EH (cell line): Measurements from ENCODE around the gene PLEKHD1.
"Not testable (repeated sequence)": the region's sequence is repeated elsewhere in the genome, so short reads cannot be mapped to it uniquely, and the experiment has no call there.

Experiments used
- DNase-seq: peaks from one replicate; pipeline ENCODE4 v3.0.0-alpha.2; 2015; ENCODE audit warnings: low read depth

The PLEKHD1 gene

DNA sequence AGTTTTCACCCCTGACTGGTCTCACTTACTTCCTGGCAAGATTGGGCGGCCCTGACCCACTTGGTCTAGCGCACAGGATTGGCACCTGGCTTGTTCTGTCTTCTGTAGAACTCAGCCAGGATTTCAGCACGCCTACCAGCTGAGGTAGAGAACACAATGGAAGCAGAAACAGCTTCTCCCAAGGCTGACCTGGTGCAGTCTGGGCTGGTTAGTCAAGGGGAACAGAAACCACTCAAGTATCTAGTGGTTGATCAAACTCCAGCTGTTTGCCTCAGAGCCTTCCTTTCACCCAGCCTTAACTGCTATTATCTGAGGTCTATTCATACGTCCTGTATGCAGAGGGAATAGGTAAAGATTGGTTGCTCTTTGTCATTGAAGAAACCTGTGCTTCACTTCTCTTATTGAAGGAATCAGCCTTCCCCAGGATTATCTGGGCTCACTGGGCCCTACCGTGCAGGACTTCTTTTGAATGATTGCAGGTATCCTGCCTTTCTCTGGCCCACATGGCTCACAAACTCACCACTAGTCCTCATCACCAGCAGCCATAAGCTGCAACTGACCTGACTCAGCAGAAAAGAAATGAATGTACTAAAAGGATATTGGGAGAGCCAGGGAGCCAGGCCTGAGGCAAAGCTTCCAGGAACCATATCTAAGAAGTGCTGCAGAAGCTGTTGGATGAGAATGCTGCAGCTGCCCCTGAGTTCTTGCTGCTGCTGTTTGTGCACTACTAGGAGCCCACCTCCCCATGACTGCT lies 2.5 kb upstream of the PLEKHD1 start:
- DNase-seq: no peak

DNA sequence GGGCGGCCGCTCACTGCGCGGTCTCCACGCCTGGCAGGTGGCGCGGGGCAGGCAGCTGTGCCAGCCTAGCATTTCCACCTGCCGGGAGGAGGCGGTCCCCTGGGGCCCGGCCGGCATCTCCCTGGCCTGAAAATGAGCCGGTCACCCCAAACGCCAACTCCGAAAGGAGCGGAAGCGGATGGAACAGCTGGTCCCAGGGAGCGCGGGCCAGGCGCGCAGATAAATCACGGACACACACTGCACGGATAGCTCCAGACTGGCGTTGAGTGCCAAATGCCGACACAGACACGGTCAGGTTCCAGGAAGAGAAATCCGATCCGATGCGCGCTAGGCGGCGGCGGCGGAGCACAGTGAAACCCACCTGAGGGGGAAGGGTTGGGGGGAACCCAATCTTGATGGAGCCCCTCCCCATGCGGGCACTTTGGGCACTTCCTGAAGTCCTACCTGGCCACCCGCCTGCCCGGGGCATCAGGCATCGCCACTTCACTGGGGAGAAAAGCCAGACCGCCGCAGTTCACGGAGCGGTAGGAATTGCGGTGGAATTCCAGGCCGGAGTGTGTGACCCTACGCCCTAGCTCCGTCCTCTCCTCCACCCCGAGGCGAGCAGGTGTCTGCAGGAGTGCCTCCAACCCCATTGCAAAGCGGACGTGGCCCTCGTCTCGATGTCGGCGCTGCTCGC lies 624 bp upstream of the PLEKHD1 start:
- peak; percentile 29 for DNase-seq

DNA sequence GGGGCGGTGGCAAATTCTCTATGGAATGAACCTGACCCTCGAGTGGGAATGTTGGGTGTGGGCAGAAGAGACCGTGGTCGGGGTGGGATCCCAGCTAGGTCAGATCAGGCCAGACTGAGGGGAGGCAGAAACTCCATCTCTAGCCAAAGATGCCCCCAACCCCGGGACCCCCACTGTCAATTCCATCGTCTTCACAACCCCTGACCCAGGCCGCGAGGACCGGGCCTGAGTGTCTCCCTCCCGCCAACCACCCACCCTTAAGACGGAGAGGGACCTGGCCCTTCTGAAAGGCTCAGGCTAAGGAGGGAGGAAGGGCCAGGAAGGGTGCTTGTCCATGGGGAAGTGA lies 760 bp downstream of the PLEKHD1 start:
- DNase-seq: no peak

DNA sequence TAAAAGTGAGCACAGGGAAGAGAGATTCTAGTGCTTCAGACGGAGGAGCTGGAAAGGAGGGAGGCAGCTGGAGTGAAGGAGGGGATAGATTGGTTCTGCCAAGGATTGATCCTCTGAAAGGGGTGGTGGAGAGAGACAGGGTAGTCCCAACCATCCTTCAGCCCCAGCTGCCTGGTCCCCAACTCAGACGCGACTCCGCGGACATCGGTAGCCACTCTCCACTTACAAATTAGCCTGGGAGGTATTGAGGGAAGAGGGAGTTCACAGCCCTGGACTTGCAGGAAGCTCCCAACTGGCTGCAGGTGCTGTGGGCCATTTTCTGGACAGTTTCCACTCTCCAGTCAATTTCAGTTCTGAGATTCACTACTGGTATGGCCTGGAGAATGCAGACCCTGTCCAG lies 1.2 kb downstream of the PLEKHD1 start:
- no peak for DNase-seq

DNA sequence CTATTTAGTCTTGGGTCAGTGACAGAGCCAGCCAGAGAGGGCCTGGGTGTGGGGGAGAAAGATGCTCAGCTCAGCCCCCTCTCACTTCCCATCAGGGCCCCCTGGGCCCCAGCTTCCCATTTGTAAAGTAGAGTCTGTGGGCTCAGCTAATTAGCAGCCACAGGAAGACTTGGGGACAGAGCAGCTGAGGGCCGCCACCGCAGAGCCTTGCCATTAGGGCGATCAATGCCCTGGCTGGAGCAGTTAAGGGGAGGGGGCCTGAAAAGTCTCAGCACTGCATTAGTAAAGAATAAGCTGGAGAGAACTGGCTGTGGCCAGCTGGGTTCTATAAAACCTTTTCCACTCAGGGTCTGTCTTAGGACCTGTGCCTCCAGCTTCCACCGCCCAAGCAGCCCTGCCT lies 2.7 kb downstream of the PLEKHD1 start:
- DNase-seq: no peak

DNA sequence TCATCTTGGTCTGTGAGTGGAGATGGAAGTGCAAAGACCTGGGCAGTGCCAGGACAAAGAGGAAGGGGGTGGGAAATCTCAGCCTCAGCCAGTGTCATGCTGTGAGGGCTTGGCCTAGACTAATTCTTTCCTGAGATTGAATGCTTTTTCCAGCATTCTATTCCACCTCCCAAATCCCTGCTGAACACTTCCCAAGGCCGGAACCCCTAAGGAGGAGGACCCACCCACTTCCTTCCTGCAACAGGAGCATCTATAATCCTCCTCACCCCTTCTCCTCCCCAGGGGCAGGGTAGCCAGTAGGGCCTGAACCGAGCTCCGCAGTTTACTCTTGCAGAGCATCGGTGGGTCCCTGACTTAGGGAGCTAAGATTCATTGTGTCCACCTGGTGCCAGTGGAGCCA lies 3.2 kb downstream of the PLEKHD1 start:
- DNase-seq: no peak

DNA sequence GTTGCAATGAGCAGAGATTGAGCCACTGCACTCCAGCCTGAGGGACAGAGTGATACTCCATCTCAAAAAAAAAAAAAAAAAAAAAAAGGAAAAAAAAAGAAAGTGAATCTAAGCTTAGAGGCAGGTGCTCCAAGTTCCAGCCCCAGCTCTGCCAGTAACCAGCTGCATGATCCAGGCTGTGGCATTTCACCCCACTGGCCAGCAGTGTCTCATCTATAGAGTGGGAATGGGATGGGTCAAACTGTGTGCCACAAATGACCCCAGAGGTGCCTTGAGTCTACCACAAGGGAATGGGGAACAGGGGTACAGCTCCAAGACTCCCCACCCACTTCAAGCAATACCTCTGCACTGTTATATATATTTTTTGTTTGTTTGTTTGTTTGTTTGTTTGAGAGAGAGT lies 5.0 kb downstream of the PLEKHD1 start:
- DNase-seq: no peak

DNA sequence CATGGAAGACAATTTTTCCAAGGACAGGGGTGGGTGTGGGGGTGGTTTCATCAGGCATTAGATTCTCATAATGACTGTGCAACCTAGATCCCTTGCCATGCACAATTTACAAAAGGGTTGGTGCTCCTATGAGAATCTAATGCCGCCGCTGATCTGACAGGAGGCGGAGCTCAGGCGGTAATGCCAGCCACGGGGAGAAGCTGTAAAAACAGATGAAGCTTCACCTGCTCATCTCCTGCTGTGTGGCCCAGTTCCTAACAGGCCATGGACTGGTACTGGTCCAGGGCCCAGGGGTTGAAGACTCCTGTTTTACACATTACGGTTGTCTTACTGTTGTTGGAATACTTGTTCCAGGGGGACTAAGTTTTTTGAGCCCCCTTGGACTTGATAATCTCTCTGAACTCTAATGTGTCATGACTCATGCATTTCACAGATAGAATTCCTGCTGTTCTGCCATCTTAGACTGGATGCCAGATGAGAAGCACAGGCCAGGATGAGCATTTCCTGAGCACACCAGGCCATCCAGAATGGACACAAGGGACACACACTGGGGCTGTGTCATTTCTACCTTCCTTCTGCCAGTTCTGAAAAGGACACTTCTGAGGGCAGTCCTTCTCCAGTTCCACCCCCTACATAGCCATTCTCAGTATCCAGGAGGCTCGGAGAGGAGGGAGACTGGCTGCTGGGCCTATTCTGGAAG lies 5.8 kb downstream of the PLEKHD1 start:
- DNase-seq: peak; percentile 16

DNA sequence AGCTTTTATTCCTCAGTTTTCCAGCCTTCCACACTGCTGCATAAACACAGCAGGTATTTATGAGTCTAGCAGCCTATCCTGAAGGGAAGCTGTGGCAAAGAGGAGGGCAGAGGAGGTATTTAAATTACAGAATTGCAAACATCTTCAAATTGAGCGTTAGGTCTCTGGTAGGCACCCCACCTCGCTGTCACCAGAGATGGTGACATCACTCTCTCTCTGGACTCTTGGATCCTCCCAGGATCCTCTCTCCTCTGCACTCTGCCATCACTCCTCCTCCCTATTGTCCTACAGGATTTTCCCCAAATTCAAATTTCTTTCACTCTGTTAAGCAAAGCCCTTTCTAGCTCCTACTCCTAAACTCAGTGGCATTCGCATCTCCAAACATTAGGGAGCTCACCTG lies 6.7 kb downstream of the PLEKHD1 start:
- no peak for DNase-seq

DNA sequence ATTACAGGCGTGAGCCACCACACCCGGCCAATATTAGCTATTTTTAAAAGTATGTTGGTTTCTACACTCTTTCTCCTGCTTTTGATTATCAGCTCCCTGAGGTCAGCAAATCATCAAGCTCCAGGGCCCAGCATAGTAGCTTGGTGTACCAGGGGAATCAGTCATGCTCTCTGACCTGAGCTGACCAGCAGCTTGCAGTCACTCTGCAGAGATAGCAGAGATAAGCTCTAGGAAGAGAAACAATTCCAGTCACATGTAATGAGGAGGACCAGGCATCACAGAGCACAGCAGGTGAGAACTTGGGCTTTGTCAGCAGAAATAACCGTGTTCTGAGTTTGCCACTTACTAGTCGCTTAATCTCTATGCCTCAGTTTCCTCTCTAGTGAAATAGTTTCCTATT lies 8.5 kb downstream of the PLEKHD1 start:
- no peak for DNase-seq

DNA sequence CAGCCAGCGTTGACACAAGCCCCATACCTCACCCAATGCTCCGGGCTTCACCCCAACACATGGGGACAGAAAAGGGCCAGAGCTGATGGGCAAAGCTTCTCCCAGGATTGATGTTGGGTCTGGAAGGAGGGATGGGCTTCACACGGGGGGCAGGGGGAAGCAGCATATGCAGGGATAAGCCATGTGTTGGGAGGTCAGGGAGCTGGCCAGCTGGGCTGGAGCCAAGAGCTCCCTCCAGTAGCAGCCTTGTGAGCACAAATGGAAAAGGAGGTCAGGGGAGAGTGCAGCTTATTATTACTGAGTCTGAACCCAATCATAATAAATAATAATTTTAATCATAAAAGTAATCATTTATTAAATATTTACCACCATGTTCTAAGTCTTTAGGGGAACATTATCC lies 9.3 kb downstream of the PLEKHD1 start:
- DNase-seq: no peak

DNA sequence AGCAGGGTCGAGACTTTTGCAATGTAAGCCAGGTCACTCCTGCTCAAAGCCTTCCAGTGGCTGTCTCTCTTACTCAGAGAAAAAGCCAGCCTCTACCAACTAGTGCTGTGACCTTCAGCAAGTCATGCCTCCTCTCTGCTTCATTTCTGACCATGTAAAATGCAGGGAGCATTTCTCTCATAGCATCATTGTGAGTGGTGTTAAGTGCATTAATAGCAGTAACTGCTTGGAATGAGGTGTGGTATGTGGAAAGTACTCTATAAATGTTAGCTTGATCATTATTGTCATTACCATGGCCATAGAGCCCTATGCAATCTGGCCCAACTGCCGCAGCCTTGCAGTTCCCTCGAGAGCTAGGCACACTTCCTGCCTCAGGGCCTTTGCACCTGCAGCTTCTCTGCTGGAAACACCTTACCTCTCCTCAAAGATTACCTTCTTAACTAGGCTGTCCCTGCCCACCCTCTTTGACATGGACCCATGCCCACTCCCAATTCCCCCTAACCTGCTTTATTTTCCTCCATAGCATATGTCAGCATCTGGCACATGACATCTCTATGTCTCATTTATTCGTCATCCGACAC lies 10.9 kb downstream of the PLEKHD1 start:
- DNase-seq: peak; percentile 28

DNA sequence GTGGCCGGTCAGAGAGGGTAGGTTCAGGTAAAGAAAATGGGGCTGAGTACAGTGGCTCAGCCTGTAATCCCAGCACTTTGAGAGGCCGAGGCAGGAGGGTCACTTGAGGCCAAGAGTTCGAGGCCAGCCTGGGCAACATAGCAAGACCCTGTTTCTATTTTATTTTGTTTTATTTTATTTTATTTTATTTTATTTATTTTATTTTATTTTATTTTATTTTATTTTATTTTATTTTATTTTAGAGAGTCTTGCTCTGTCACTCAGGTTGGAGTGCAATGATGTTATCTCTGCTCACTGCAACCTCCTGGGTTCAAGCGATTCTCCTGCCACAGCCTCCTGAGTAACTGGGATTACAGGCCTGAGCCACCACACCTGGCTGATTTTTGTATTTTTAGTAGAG lies 13.3 kb downstream of the PLEKHD1 start:
- not testable (repeated sequence) for DNase-seq

DNA sequence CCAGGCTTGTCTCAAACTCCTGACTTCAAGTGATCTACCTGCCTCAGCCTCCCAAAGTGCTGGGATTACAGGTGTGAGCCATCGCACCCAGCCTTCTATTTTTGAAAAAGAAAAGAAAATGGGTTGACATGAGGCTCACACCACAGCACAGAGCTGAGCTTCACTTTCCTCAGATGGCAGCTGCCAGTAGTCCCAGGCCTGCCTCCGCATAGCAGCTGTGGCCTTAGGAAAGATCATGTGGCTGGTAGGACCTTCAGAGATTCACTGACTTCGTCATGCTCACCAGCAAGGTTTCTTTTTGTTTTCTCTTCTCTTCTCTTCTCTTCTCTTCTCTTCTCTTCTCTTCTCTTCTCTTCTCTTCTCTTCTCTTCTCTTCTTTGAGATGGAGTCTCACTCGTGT lies 13.8 kb downstream of the PLEKHD1 start:
- not testable (repeated sequence) for DNase-seq

DNA sequence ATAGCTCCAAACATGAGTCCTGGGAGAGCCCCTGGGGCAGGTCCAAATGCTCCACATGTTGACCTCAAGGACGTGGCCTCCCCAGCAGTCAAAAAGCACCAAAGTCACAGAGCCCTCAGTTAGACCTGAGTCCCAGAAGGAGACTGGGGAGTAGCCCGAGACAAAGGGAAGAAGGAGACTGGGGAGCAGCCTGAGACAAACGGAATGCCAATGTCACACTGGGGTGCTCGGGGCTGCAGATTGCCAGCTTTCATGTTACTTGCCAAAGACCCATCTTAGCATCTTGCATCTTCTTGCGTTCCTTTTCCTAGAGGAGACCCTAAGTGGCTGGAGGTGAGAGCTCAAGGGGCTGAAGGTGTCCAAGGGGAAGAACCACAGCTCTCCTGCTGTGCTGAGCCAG lies 14.9 kb downstream of the PLEKHD1 start:
- DNase-seq: no peak

DNA sequence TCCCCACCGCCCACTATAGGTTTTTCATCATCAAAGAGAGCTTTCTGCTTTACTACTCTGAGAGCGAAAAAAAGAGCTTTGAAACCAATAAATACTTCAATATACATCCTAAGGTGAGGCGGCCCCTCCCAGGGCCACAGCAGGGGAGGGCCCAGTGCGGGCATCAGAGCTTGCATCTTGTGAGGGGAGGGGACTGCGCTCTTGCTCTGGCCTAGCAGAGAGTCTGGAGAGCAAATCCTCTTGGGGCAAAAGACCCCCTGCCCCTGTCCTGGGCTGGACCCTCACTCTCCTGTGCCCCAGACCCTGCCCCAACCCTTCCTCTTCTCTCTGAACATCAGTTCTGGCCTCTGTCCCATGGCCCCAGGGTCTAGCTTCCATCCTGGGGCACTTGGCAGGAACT lies 15.6 kb downstream of the PLEKHD1 start:
- DNase-seq: no peak

DNA sequence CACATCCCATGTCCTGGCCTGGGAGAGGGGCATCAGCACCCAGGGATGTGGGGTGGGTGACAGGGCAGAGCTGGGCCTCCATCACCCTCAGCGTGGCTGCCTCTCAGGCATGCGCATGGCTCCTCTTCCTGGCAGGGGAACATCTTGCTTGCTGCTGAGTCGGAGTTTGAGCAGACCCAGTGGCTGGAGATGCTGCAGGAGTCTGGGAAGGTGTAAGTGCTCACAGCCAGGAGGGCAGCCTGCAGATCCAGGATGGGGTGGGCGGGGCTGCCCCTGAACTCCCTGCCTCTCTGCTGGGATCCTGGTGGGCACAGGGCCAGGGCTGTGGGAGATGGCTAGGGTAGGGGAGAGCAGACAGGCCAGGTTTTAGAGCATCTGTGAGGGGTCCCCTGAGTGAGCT lies 16.2 kb downstream of the PLEKHD1 start:
- DNase-seq: no peak

DNA sequence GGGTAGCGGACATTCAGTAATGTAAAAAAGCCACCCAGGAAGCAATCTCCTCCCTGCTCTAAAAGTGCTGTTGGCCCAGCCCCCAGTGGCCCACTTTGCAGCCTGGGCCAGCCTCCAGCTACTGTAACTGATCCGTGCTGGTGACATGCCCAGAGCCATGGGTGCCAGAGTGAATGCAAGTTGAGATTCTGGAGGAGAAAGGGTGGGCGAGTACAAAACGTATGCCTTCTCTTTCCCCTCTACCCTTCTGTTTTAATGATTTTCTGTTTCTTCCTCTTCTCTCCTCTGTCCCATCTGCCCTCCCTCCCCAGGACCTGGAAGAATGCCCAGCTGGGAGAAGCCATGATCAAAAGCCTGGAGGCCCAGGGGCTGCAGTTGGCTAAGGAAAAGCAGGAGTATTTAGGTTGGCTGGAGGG lies 16.9 kb downstream of the PLEKHD1 start:
- peak; percentile 11 for DNase-seq

DNA sequence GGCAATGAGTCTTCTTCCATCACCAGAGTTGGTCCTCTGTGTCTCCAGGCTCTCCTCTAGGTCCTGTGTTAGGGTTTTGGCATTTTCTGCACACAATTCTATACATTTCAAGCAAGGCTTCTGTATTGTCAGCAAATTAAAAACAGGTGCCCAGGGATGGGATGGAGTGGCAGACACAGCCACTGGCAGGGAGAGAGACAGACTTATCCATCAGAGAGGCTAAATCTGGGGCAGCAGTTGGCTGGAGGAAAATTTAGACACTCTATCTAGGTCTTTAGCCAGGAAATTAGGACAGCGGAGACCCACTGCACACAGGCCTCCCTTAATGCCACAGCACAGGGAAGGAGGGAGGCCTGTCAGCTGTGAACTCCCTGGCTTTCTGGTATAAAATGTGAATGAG lies 20.2 kb downstream of the PLEKHD1 start:
- DNase-seq: no peak

DNA sequence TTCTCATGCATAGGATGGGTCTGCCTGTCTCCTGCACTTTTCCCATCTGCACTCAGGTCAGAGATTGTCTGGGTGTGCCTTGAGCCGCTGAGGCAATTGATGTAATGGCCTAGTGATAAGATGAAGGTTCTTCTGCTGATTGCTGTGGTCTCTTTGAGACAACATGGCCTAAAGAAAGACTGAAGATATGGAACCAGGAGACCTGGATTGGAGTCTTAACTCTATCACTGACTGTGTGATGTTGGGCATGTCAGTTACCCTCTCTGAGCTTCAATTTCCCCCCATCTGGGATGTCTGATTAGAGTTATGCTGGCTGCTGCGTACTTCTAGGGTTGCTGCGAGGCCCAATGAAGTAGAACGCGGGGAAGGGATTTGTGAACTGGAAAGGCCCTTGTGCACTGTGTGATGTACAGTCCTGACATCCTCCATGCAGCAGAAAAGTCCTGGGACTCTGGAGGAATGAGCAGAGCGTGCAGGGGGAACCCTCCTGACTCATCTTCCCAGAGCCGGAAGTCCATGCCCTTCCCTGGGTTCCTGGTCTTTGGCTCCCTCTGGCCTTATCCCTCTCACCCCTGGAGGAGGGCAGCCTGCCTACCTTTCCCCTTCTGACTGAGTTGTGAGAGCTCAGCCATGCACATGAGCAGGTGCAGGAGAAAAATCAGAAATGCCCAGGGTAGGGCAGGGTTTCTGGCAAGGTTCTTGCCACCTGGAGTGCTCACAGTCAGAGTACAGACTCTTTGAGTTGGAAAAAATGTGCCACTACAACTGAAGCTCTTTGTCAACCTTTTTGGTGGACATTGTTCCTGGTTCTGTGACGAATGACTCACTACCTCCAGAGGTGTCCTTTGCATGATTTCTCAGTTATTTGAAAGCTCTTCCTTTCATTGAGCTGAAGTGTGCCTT lies 21.1 kb downstream of the PLEKHD1 start:
- peak; percentile 18 for DNase-seq

DNA sequence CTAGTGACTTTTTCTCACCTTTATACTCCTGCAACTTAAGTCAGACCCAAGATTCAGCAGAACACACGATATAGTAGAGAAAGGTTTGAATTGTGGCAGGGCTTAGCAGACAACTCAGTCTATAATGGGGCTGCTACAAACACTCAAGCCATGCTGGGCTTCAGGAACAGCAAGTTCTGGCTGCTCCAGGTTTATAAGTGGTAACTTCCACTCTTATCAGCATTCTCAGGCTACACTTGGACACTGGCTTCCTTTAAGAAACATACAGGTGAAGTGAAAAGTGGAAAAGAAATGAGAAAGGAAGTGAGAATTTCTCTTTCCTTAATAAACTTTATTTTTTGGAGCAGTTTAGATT lies 21.7 kb downstream of the PLEKHD1 start:
- no peak for DNase-seq
